Measurements from ENCODE around the gene NHLRC4.

DNA sequence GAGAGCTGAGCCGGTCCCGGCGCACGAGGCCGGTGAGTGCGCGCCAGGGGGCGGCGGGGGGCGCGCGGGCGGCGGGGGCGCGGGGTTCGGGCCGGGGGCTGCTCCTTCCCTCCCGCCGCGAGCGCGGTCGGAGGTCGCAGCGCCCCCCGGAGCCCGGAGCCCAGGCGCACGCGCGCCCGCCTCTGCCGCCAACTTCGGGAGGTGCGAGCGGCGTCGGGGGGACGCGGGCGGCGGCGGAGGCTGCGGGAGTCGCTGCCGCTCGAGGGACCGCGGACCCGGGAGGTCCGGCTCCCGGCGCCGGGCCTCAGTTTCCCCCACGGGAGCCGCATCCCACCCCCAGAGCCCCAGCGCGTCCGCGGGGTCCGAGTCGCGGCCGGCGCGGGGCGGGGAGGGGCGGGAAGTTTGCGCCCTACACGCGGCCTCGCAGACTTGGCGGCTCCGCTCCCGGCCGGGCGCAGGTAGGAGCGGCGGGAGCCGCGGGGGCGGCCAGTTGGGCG lies 6.6 kb upstream of the NHLRC4 start, which contains the start of gene PRR35:
- TF ChIP-seq ZNF274 (IDR thresholded peaks at IDR 0.05; ENCODE audit: low read depth, low read length) = no peak
- no peak for TF ChIP-seq SUZ12 (IDR thresholded peaks at IDR 0.05; ENCODE audit: extremely low read depth, insufficient read depth, insufficient read length)
- TF ChIP-seq YY1 (IDR thresholded peaks at IDR 0.05; ENCODE audit: insufficient read depth, insufficient read length) = no peak
